ENCODE results near the gene SCO1.
A peak's percentile ranks its signal among the peaks of the same experiment; 100 is the strongest.
"Not testable (repeated sequence)": the region's sequence is repeated elsewhere in the genome, so short reads cannot be mapped to it uniquely, and the experiment has no call there.

Gene SCO1

GRCh38 chr17:10698096-10698818, 924 bp upstream of the SCO1 start:
- no peak for TF ChIP-seq POLR2A (IDR thresholded peaks at IDR 0.05; ENCODE audit: low read length)
- TF ChIP-seq GATA1 (IDR thresholded peaks at IDR 0.05; ENCODE audit: low read depth, low read length) = no peak
- peak; percentile 42 to 61 for DNase-seq

DNA sequence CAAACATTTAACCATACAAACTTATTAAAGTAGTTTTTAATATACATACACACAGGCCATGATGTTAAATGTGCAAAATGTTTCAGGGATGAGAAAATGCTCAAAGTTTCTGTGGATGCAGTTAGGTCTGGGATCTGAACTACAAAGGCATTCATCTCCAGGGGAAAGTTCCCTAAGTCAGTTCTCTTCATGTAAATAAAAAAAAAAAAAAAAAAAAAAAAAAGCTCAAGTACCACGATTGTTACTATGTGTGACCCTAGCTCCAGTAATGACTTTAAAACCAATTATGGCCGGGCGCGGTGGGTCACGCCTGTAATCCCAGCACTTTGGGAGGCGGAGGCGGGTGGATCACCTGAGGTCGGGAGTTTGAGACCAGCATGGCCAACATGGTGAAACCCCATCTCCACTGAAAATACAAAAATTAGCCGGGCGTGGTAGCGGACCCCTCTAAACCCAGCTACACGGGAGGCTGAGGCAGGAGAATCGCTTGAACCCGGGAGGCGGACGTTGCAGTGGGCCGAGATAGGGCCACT, 1.4 kb downstream of the SCO1 start:
- DNase-seq = not testable (repeated sequence)

DNA sequence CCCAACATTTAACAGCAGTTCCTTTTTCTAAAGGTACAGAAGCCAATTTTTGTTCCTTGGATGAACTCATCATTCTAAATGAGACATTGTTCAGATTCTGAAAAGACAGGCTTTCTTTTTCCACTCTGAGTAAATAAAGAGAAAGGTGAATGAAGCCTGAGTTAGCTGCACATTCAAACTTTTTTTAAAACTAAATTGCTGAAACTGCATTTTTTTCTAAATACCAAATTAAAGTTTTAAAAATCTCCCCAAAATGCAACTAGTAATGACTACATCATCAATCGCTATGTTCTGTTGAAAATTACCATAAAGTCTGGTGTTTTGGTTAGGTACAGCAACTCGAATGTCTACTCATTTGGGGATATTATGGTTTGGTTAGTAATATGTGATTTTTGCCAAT, 9.8 kb downstream of the SCO1 start:
- no peak for DNase-seq
- no peak for TF ChIP-seq GATA1 (IDR thresholded peaks at IDR 0.05; ENCODE audit: low read depth, low read length)
- TF ChIP-seq POLR2A (IDR thresholded peaks at IDR 0.05; ENCODE audit: low read length) = no peak

DNA sequence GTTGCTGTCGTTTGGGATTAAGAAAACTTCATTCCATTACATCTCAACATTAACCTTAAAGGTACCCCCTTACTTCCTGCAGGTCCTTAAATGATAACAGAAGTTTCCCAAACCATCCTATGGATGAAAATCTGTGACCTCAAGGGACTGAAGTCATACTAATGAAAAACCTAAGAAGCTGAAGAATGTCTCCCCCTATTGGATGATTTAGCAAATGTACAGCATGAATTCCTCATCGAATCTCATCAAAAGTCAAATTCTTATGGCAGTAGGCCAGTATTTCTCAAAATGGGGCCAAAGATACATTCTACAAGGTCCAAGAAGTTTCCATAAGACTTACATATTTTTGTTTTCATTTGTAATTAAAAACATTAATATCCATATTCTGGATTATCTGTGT, 13.5 kb downstream of the SCO1 start:
- DNase-seq = peak; percentile 39 to 51
- TF ChIP-seq POLR2A (IDR thresholded peaks at IDR 0.05; ENCODE audit: low read length) (no peak), GATA1 (IDR thresholded peaks at IDR 0.05; ENCODE audit: low read depth, low read length) (no peak)

GRCh38 chr17:10681866-10682446, 15.4 kb downstream of the SCO1 start:
- no peak for TF ChIP-seq POLR2A (IDR thresholded peaks at IDR 0.05; ENCODE audit: low read length)
- no peak for TF ChIP-seq GATA1 (IDR thresholded peaks at IDR 0.05; ENCODE audit: low read depth, low read length)
- no peak for DNase-seq

- TF ChIP-seq POLR2A (IDR thresholded peaks at IDR 0.05; ENCODE audit: low read length) = no peak
- TF ChIP-seq GATA1 (IDR thresholded peaks at IDR 0.05; ENCODE audit: low read depth, low read length) = no peak
- DNase-seq = no peak
These were observed 22.6 kb downstream of the SCO1 start for GRCh38 chr17:10674704-10675103.

DNA sequence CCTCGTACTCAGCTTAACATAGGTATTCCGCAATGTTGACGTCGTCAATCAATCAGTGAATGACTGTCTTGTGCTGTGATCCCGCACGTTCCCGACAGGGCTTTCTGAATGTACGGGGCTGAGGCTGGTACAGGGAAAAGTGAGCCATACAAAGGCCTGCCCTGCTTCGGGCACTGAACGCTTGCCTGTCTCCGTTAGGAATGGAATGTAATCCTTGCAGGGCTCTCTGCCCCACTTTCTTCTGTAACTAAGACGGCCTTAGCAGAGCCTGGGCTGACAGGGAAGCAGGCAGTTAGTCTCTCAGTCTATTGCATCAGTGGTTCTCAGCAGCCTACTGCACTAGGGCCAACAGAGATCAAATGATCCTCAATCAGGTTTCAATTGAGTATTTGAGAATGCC, 24.0 kb downstream of the SCO1 start:
- DNase-seq = no peak
- TF ChIP-seq POLR2A (IDR thresholded peaks at IDR 0.05; ENCODE audit: low read length) (no peak), GATA1 (IDR thresholded peaks at IDR 0.05; ENCODE audit: low read depth, low read length) (no peak)

DNA sequence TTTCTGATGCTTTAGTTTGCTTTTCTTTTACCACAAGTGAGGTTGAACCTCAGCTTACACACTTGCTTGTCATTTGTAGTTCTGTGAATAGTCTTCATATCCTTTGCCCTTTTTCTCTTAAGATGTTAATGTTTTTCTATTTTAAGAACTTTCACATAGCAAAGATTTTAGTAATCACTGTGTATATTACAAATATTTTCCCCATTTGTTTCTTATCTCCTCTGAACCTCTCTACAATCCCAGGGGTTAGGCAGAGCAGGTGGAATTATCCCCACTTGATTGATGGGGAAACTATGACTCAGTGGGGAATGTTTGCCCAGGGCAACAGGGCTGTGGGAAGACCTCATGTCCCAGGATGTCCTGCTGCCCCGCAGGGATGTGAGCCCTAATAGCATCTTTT, 28.6 kb downstream of the SCO1 start:
- TF ChIP-seq GATA1 (IDR thresholded peaks at IDR 0.05; ENCODE audit: low read depth, low read length) (no peak), POLR2A (IDR thresholded peaks at IDR 0.05; ENCODE audit: low read length) (no peak)
- DNase-seq = no peak

DNA sequence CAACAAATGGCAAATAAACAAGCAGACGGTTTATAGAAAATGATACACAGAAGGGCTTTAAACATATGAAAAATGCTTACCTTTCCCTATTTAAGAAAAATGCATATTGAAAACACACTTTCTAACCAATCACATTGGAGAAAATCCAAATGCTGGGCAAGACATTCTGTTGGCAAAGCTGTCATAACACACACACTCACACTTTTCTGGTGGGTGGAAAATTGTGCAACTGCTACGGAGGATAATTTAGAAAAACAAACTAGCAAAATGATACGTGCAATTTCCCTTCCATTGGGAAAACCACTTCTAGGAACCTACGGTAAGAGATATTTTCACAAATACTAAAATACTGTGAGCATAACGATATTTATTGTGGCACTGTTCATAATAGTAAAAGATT, 30.4 kb downstream of the SCO1 start:
- TF ChIP-seq GATA1 (IDR thresholded peaks at IDR 0.05; ENCODE audit: low read depth, low read length) (no peak), POLR2A (IDR thresholded peaks at IDR 0.05; ENCODE audit: low read length) (no peak)
- no peak for DNase-seq

DNA sequence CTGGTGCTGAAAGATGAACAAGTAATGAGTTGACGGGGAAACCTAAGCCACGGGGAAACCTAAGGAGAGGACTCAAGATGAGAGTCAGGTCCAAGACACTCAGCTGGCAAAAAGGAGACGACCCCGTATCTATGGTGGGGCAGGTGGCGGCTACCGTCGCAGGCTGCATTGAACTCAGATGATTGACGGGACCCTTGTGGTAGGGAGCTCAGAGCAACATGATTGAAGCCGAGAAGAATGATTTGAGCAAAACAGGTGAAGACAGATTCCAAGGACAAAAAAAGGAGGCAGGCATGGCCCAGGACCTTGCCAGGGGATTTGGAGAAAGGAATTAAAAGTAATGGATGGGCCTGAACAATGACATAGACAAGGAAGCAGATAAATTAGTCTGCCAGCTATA, 32.8 kb downstream of the SCO1 start:
- no peak for DNase-seq
- TF ChIP-seq GATA1 (IDR thresholded peaks at IDR 0.05; ENCODE audit: low read depth, low read length) (no peak), POLR2A (IDR thresholded peaks at IDR 0.05; ENCODE audit: low read length) (no peak)

- DNase-seq = no peak
- TF ChIP-seq GATA1 (IDR thresholded peaks at IDR 0.05; ENCODE audit: low read depth, low read length) = no peak
- TF ChIP-seq POLR2A (IDR thresholded peaks at IDR 0.05; ENCODE audit: low read length) = no peak
These were observed 34.1 kb downstream of the SCO1 start for GRCh38 chr17:10663231-10663630.

DNA sequence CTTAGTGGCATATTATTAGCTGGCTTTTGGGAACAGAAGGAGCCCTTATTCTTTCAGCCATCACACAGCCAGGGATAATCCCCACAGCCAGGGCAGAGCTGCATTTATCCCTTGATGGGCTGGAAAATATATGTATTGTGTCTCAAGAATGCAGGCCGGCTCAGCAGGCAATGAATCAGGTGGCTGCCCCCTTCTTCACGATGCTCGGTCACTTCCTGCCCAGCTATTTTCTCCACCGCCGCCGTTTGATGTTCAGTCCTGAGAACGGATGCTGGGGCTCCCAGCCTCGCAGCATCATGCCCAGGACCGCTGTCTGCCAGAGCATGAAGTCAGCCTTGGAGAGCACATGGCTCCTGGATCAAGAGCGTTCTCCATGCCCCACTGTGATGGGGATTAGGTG, 35.9 kb downstream of the SCO1 start:
- DNase-seq = no peak
- TF ChIP-seq POLR2A (IDR thresholded peaks at IDR 0.05; ENCODE audit: low read length) = no peak
- TF ChIP-seq GATA1 (IDR thresholded peaks at IDR 0.05; ENCODE audit: low read depth, low read length) = no peak

- DNase-seq = no peak
- TF ChIP-seq POLR2A (IDR thresholded peaks at IDR 0.05; ENCODE audit: low read length) (no peak), GATA1 (IDR thresholded peaks at IDR 0.05; ENCODE audit: low read depth, low read length) (no peak)
These were observed 39.5 kb downstream of the SCO1 start for GRCh38 chr17:10657879-10658278.

- no peak for DNase-seq
- TF ChIP-seq POLR2A (IDR thresholded peaks at IDR 0.05; ENCODE audit: low read length) (no peak), GATA1 (IDR thresholded peaks at IDR 0.05; ENCODE audit: low read depth, low read length) (no peak)
These were observed 40.2 kb downstream of the SCO1 start, which contains the start of gene MYH3 for GRCh38 chr17:10657148-10657547. Gene MYH3 (minus strand): TSS chr17:10657309. CDS start chr17:10655064, 2,245 bp downstream.

GRCh38 chr17:10653987-10654386, 43.3 kb downstream of the SCO1 start:
- TF ChIP-seq POLR2A (IDR thresholded peaks at IDR 0.05; ENCODE audit: low read length) (no peak), GATA1 (IDR thresholded peaks at IDR 0.05; ENCODE audit: low read depth, low read length) (no peak)
- no peak for DNase-seq
